ENCODE results near the gene NUP62. TPM values are rescaled to one million over a fixed set of nuclear protein-coding genes. Genes with fewer than 3 reads are reported as not detected.

Gene NUP62
- polyA plus RNA-seq, 1 donor (not counting 4 experiments of a cell fraction or from before 2014, with no cell fraction given): 12.9 TPM

- Histone ChIP-seq H3K9ac (ENCODE audit: control insufficient read depth, extremely low read depth, insufficient read depth, low read length) (no peak overlapping the region), H3K9me3 (ENCODE audit: control insufficient read depth, low read depth, low read length) (peaks cover 4% of the 10 kb centered on the region), H3K4me3 (ENCODE audit: control insufficient read depth in 2 of 3, extremely low read depth in 1 of 3, insufficient read depth in 2 of 3, low read depth in 1 of 3, low read length in 3 of 3) (no peak overlapping the region), H3K27ac (ENCODE audit: control insufficient read depth, insufficient read depth, low read length) (no peak overlapping the region), H3K79me2 (ENCODE audit: control insufficient read depth, insufficient read depth, low read length) (no peaks in the 10 kb centered on the region), H2AFZ (ENCODE audit: control insufficient read depth, low read length) (no peak overlapping the region), H3K36me3 (ENCODE audit: control insufficient read depth in 2 of 2, extremely low read depth in 1 of 2, insufficient read depth in 2 of 2, low read length in 2 of 2) (peaks cover 14 to 21% of the 10 kb centered on the region in 2 experiments), H3K4me2 (ENCODE audit: control insufficient read depth, extremely low read depth, insufficient read depth, low read depth, low read length) (no peak overlapping the region), H3K9me1 (ENCODE audit: control insufficient read depth, extremely low read depth, insufficient read depth, low read length) (no peaks in the 10 kb centered on the region), H4K20me1 (ENCODE audit: control insufficient read depth, extremely low read depth, insufficient read depth, low read length) (no peaks in the 10 kb centered on the region), H3K4me1 (ENCODE audit: control insufficient read depth, extremely low read depth, insufficient read depth, low read length) (peaks cover 7% of the 10 kb centered on the region), H3K27me3 (ENCODE audit: control insufficient read depth, extremely low read depth, insufficient read depth, low read length) (peaks cover 7% of the 10 kb centered on the region)
- no peak for FAIRE-seq
- dilution Hi-C loops (cut with MboI; ENCODE audit: extremely low pct_ligation_motif_present, low sequenced_read_pairs): no loop called here
- no peak for DNase-seq (ENCODE audit: low read depth, low spot score)
- TF ChIP-seq EZH2 (IDR thresholded peaks at IDR 0.05; ENCODE audit: low read length) (no peak), CTCF (optimal IDR thresholded peaks at IDR 0.05 in 1 of 3, IDR thresholded peaks at IDR 0.05 in 1 of 3, conservative IDR thresholded peaks at IDR 0.05 in 1 of 3; ENCODE audit: extremely low read depth in 1 of 3, insufficient read depth in 2 of 3, low read length in 3 of 3) (no peak)
Measured at GRCh38 chr19:49887037-49887664, 42.2 kb downstream of the NUP62 start.

GRCh38 chr19:49884760-49885159, 44.5 kb downstream of the NUP62 start:
- no peaks in the 10 kb centered on the region for H4K20me1 ChIP-seq (ENCODE audit: control insufficient read depth, extremely low read depth, insufficient read depth, low read length)
- H3K9me3 ChIP-seq (ENCODE audit: control insufficient read depth, low read depth, low read length): peaks cover 4% of the 10 kb centered on the region
- no peaks in the 10 kb centered on the region for H3K79me2 ChIP-seq (ENCODE audit: control insufficient read depth, insufficient read depth, low read length)
- peaks cover 25 to 34% of the 10 kb centered on the region in 2 experiments for H3K36me3 ChIP-seq (ENCODE audit: control insufficient read depth in 2 of 2, extremely low read depth in 1 of 2, insufficient read depth in 2 of 2, low read length in 2 of 2)
- no peak overlapping the region for H3K9ac ChIP-seq (ENCODE audit: control insufficient read depth, extremely low read depth, insufficient read depth, low read length)
- H2AFZ ChIP-seq (ENCODE audit: control insufficient read depth, low read length): no peak overlapping the region
- FAIRE-seq: peak; percentile 44
- no peaks in the 10 kb centered on the region for H3K9me1 ChIP-seq (ENCODE audit: control insufficient read depth, extremely low read depth, insufficient read depth, low read length)
- no peak overlapping the region for H3K4me2 ChIP-seq (ENCODE audit: control insufficient read depth, extremely low read depth, insufficient read depth, low read depth, low read length)
- H3K27me3 ChIP-seq (ENCODE audit: control insufficient read depth, extremely low read depth, insufficient read depth, low read length): no peaks in the 10 kb centered on the region
- DNase-seq (ENCODE audit: low read depth, low spot score): no peak
- no peak overlapping the region for H3K4me3 ChIP-seq (ENCODE audit: control insufficient read depth in 2 of 3, extremely low read depth in 1 of 3, insufficient read depth in 2 of 3, low read depth in 1 of 3, low read length in 3 of 3)
- dilution Hi-C loops (cut with MboI; ENCODE audit: extremely low pct_ligation_motif_present, low sequenced_read_pairs): no loop called here
- no peak overlapping the region for H3K27ac ChIP-seq (ENCODE audit: control insufficient read depth, insufficient read depth, low read length)
- peaks cover 5% of the 10 kb centered on the region for H3K4me1 ChIP-seq (ENCODE audit: control insufficient read depth, extremely low read depth, insufficient read depth, low read length)
- no peak for TF ChIP-seq EZH2 (IDR thresholded peaks at IDR 0.05; ENCODE audit: low read length)
- TF ChIP-seq CTCF (optimal IDR thresholded peaks at IDR 0.05 in 1 of 3, IDR thresholded peaks at IDR 0.05 in 1 of 3, conservative IDR thresholded peaks at IDR 0.05 in 1 of 3; ENCODE audit: extremely low read depth in 1 of 3, insufficient read depth in 2 of 3, low read length in 3 of 3): no peak

Measured in keratinocyte (primary cell).